WTC11 (cell line): ENCODE results near the gene LEFTY1. TPM values are rescaled to one million over a fixed set of nuclear protein-coding genes. Genes with fewer than 3 reads are reported as not detected.

Experiments used
- ATAC-seq: fragments of 200-7000 bp; cut with Tn5 transposase; 2 replicates; pipeline ENCODE4 v1.10.0; 2021; ENCODE audit warnings: mild to moderate bottlenecking, moderate library complexity
- CTCF ChIA-PET: fragments of 300-600 bp; sonication (Branson Sonifier 250); formaldehyde crosslinking; loops from one replicate; lab custom pipeline; 2021; ENCODE audit warnings: antibody characterized with exemption; lab: Charles Lee
- POLR2A ChIA-PET: fragments of 350-600 bp; sonication (Branson Sonifier 250); formaldehyde crosslinking; loops from one replicate; lab custom pipeline; 2021; ENCODE audit warnings: antibody characterized with exemption; lab: Charles Lee
- DNase-seq: peaks from one replicate; pipeline ENCODE4 v3.0.0; 2021; ENCODE audit warnings: low spot score
- H3K27ac Mint-ChIP-seq: 2 replicates; pipeline ENCODE4 v1.8.0; 2021; ENCODE audit warnings: mixed read lengths
- H3K27me3 Mint-ChIP-seq: 2 replicates; pipeline ENCODE4 v1.8.0; 2021; ENCODE audit warnings: low read depth, mild to moderate bottlenecking, moderate library complexity, mixed read lengths
- H3K36me3 Mint-ChIP-seq: 2 replicates; pipeline ENCODE4 v1.8.0; 2021; ENCODE audit warnings: mixed read lengths
- H3K4me1 Mint-ChIP-seq: 2 replicates; pipeline ENCODE4 v1.8.0; 2022; ENCODE audit warnings: mixed read lengths
- H3K4me3 Mint-ChIP-seq: 2 replicates; pipeline ENCODE4 v1.8.0; 2021; ENCODE audit warnings: mild to moderate bottlenecking, moderate library complexity, mixed read lengths
- H3K9me3 Mint-ChIP-seq: 2 replicates; pipeline ENCODE4 v1.8.0; 2021; ENCODE audit warnings: mixed read lengths
- ESRRA ChIP-seq: sonication (generic); formaldehyde crosslinking; IDR thresholded peaks from 2 replicates; pipeline ENCODE4 v1.8.1; 2022; ENCODE audit warnings: mild to moderate bottlenecking, missing genetic modification reagents, borderline replicate concordance
- NFE2L1 ChIP-seq: sonication (generic); formaldehyde crosslinking; IDR thresholded peaks from 2 replicates; pipeline ENCODE4 v1.8.1; 2023; ENCODE audit warnings: missing genetic modification reagents
- NR2C2 ChIP-seq: sonication (generic); formaldehyde crosslinking; IDR thresholded peaks from 2 replicates; pipeline ENCODE4 v1.8.0; 2022; ENCODE audit warnings: mild to moderate bottlenecking, missing genetic modification reagents
- NR3C1 ChIP-seq: sonication (generic); formaldehyde crosslinking; conservative IDR thresholded peaks from 2 replicates; pipeline ENCODE4 v1.8.1; 2023; ENCODE audit warnings: low read depth, mild to moderate bottlenecking, missing genetic modification reagents
- OVOL2 ChIP-seq: fragments of 250-450 bp; sonication (Bioruptor Pico); IDR thresholded peaks from 2 replicates; pipeline ENCODE4 v1.9.0; 2021; ENCODE audit warnings: mild to moderate bottlenecking, borderline replicate concordance
- RELA ChIP-seq: sonication (generic); formaldehyde crosslinking; IDR thresholded peaks from 2 replicates; pipeline ENCODE4 v1.8.1; 2022; ENCODE audit warnings: missing genetic modification reagents, mild to moderate bottlenecking, borderline replicate concordance
- ZNF532 ChIP-seq: fragments of 250-450 bp; sonication (Bioruptor Pico); IDR thresholded peaks from 2 replicates; pipeline ENCODE4 v1.9.0; 2021; ENCODE audit warnings: mild to moderate bottlenecking, borderline replicate concordance
- ZNF671 ChIP-seq: fragments of 250-450 bp; sonication (Bioruptor Pico); IDR thresholded peaks from 2 replicates; pipeline ENCODE4 v1.8.0; 2021; ENCODE audit warnings: mild to moderate bottlenecking
- total RNA-seq: library from RNA; stranded (reverse); gene quantifications from 3 replicates; pipeline ENCODE4 v1.2.3, GENCODE V29; 2021
- TF ChIP-seq, protein P1 (sequence below): fragments of 200-600 bp; IDR thresholded peaks from 2 replicates; pipeline ENCODE4 v1.8.0; 2022; ENCODE audit warnings: antibody characterized with exemption
- TF ChIP-seq, protein P2 (sequence below): sonication (generic); formaldehyde crosslinking; IDR thresholded peaks from 2 replicates; pipeline ENCODE4 v1.8.0; 2023; ENCODE audit warnings: missing genetic modification reagents, mild to moderate bottlenecking, borderline replicate concordance
- TF ChIP-seq, protein P3 (sequence below): sonication (generic); formaldehyde crosslinking; IDR thresholded peaks from 2 replicates; pipeline ENCODE4 v1.8.1; 2022; ENCODE audit warnings: mild to moderate bottlenecking, moderate library complexity, missing genetic modification reagents

LEFTY1 gene
- total RNA-seq, 1 experiment from 2014 or later, result 52.9 TPM

- Mint-ChIP-seq H3K4me1 (peaks cover 55% of the 10 kb centered on the region), H3K27me3 (no peaks in the 10 kb centered on the region), H3K9me3 (no peaks in the 10 kb centered on the region), H3K4me3 (no peak overlapping the region), H3K27ac (peak overlapping the region; percentile 70; the same call in 1 of the 2 replicates), H3K36me3 (peaks cover 34% of the 10 kb centered on the region)
- DNase-seq (peak; percentile 72), ATAC-seq (peak; percentile 40)
- ChIA-PET POLR2A (no interaction called here), CTCF (interaction anchor here (0.6 to 7.6 kb wide), 9 partner anchors 9 to 403 kb away, joined by 3 to 94 read pairs (median 6); partner anchors contain the start of gene LEFTY1)
- TF ChIP-seq OVOL2 (CRISPR knock-in tag), result no peak
- TF ChIP-seq, protein P1, sequence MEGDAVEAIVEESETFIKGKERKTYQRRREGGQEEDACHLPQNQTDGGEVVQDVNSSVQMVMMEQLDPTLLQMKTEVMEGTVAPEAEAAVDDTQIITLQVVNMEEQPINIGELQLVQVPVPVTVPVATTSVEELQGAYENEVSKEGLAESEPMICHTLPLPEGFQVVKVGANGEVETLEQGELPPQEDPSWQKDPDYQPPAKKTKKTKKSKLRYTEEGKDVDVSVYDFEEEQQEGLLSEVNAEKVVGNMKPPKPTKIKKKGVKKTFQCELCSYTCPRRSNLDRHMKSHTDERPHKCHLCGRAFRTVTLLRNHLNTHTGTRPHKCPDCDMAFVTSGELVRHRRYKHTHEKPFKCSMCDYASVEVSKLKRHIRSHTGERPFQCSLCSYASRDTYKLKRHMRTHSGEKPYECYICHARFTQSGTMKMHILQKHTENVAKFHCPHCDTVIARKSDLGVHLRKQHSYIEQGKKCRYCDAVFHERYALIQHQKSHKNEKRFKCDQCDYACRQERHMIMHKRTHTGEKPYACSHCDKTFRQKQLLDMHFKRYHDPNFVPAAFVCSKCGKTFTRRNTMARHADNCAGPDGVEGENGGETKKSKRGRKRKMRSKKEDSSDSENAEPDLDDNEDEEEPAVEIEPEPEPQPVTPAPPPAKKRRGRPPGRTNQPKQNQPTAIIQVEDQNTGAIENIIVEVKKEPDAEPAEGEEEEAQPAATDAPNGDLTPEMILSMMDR, result peak; percentile 47
These were observed 11.4 kb downstream of the LEFTY1 start for GRCh38 chr1:225877580-225877979.

- TF ChIP-seq NR2C2 (CRISPR knock-in tag) (no peak), ZNF671 (CRISPR knock-in tag) (no peak), ZNF532 (CRISPR knock-in tag) (no peak), RELA (CRISPR knock-in tag) (no peak), NR3C1 (CRISPR knock-in tag) (no peak), ESRRA (CRISPR knock-in tag) (no peak), NFE2L1 (CRISPR knock-in tag) (no peak)
- TF ChIP-seq, protein P2, sequence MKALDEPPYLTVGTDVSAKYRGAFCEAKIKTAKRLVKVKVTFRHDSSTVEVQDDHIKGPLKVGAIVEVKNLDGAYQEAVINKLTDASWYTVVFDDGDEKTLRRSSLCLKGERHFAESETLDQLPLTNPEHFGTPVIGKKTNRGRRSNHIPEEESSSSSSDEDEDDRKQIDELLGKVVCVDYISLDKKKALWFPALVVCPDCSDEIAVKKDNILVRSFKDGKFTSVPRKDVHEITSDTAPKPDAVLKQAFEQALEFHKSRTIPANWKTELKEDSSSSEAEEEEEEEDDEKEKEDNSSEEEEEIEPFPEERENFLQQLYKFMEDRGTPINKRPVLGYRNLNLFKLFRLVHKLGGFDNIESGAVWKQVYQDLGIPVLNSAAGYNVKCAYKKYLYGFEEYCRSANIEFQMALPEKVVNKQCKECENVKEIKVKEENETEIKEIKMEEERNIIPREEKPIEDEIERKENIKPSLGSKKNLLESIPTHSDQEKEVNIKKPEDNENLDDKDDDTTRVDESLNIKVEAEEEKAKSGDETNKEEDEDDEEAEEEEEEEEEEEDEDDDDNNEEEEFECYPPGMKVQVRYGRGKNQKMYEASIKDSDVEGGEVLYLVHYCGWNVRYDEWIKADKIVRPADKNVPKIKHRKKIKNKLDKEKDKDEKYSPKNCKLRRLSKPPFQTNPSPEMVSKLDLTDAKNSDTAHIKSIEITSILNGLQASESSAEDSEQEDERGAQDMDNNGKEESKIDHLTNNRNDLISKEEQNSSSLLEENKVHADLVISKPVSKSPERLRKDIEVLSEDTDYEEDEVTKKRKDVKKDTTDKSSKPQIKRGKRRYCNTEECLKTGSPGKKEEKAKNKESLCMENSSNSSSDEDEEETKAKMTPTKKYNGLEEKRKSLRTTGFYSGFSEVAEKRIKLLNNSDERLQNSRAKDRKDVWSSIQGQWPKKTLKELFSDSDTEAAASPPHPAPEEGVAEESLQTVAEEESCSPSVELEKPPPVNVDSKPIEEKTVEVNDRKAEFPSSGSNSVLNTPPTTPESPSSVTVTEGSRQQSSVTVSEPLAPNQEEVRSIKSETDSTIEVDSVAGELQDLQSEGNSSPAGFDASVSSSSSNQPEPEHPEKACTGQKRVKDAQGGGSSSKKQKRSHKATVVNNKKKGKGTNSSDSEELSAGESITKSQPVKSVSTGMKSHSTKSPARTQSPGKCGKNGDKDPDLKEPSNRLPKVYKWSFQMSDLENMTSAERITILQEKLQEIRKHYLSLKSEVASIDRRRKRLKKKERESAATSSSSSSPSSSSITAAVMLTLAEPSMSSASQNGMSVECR (CRISPR knock-in tag), result no peak
- TF ChIP-seq, protein P3, sequence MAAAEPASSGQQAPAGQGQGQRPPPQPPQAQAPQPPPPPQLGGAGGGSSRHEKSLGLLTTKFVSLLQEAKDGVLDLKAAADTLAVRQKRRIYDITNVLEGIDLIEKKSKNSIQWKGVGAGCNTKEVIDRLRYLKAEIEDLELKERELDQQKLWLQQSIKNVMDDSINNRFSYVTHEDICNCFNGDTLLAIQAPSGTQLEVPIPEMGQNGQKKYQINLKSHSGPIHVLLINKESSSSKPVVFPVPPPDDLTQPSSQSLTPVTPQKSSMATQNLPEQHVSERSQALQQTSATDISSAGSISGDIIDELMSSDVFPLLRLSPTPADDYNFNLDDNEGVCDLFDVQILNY (CRISPR knock-in tag), result no peak
- TF ChIP-seq, all 79 proteins: peak for 0
- H3K36me3 Mint-ChIP-seq, result peaks cover 35% of the 10 kb centered on the region
- CTCF ChIA-PET, result interaction anchor here (1.1 to 7.6 kb wide), 6 partner anchors 12 to 402 kb away, joined by 3 to 94 read pairs (median 10); partner anchors contain the start of gene LEFTY1
- no peak overlapping the region for H3K4me3 Mint-ChIP-seq
- no peak for DNase-seq
- no peaks in the 10 kb centered on the region for H3K9me3 Mint-ChIP-seq
- H3K4me1 Mint-ChIP-seq, result peaks cover 56% of the 10 kb centered on the region
- POLR2A ChIA-PET, result no interaction called here
- 0 out of 2 replicates have a peak overlapping the region, but pooled peaks have one; percentile 23 for H3K27ac Mint-ChIP-seq
- ATAC-seq, result no peak
- H3K27me3 Mint-ChIP-seq, result no peaks in the 10 kb centered on the region
These were observed 11.9 kb downstream of the LEFTY1 start for GRCh38 chr1:225876900-225877510.
